ENCODE measurements around the gene MACROD2. TPM values are rescaled to one million over a fixed set of nuclear protein-coding genes. Genes with fewer than 3 reads are reported as not detected.

The MACROD2 gene
- total RNA-seq, 1 donor from 2014 or later: 0.13 TPM

- DNase-seq (ENCODE audit: low read depth in 2 of 2): no peak
Observed at GRCh38 chr20:14522595-14522994, 527.3 kb downstream of the MACROD2 start.

- no peak for DNase-seq (ENCODE audit: low read depth in 2 of 2)
Observed at GRCh38 chr20:14523090-14523489, 527.8 kb downstream of the MACROD2 start.

GRCh38 chr20:14525426-14525825 lies 530.1 kb downstream of the MACROD2 start:
- DNase-seq (ENCODE audit: low read depth in 2 of 2): no peak

GRCh38 chr20:14526891-14527290 lies 531.6 kb downstream of the MACROD2 start:
- DNase-seq (ENCODE audit: low read depth in 2 of 2): no peak

GRCh38 chr20:14531786-14532185 lies 536.5 kb downstream of the MACROD2 start:
- no peak for DNase-seq (ENCODE audit: low read depth in 2 of 2)

- no peak for DNase-seq (ENCODE audit: low read depth in 2 of 2)
Observed at GRCh38 chr20:14536738-14537137, 541.4 kb downstream of the MACROD2 start.

- DNase-seq (ENCODE audit: low read depth in 2 of 2): no peak
Observed at GRCh38 chr20:14538433-14538832, 543.1 kb downstream of the MACROD2 start.

GRCh38 chr20:14543040-14543439 lies 547.7 kb downstream of the MACROD2 start:
- DNase-seq (ENCODE audit: low read depth in 2 of 2): no peak

- DNase-seq (ENCODE audit: low read depth in 2 of 2): no peak
Observed at GRCh38 chr20:14544688-14545087, 549.4 kb downstream of the MACROD2 start.

GRCh38 chr20:14550655-14551054 lies 555.3 kb downstream of the MACROD2 start:
- DNase-seq (ENCODE audit: low read depth in 2 of 2): no peak

GRCh38 chr20:14553774-14554534 lies 558.6 kb downstream of the MACROD2 start:
- no peak for DNase-seq (ENCODE audit: low read depth in 2 of 2)

- DNase-seq (ENCODE audit: low read depth in 2 of 2): no peak
Observed at GRCh38 chr20:14555676-14556075, 560.4 kb downstream of the MACROD2 start.

- DNase-seq (ENCODE audit: low read depth in 2 of 2): no peak
Observed at GRCh38 chr20:14556206-14556605, 560.9 kb downstream of the MACROD2 start.

GRCh38 chr20:14559612-14560011 lies 564.3 kb downstream of the MACROD2 start:
- no peak for DNase-seq (ENCODE audit: low read depth in 2 of 2)

- no peak for DNase-seq (ENCODE audit: low read depth in 2 of 2)
Observed at GRCh38 chr20:14561741-14562221, 566.5 kb downstream of the MACROD2 start.

GRCh38 chr20:14562981-14563380 lies 567.7 kb downstream of the MACROD2 start:
- DNase-seq (ENCODE audit: low read depth in 2 of 2): no peak

- DNase-seq (ENCODE audit: low read depth in 2 of 2): no peak
Observed at GRCh38 chr20:14566505-14566904, 571.2 kb downstream of the MACROD2 start.

- DNase-seq (ENCODE audit: low read depth in 2 of 2): no peak
Observed at GRCh38 chr20:14568225-14568624, 572.9 kb downstream of the MACROD2 start.

GRCh38 chr20:14568701-14569100 lies 573.4 kb downstream of the MACROD2 start:
- no peak for DNase-seq (ENCODE audit: low read depth in 2 of 2)

GRCh38 chr20:14569641-14570040 lies 574.3 kb downstream of the MACROD2 start:
- no peak for DNase-seq (ENCODE audit: low read depth in 2 of 2)

GRCh38 chr20:14570811-14571210 lies 575.5 kb downstream of the MACROD2 start:
- no peak for DNase-seq (ENCODE audit: low read depth in 2 of 2)

- DNase-seq (ENCODE audit: low read depth in 2 of 2): no peak
Observed at GRCh38 chr20:14573676-14574075, 578.4 kb downstream of the MACROD2 start.

GRCh38 chr20:14576196-14576877 lies 581.0 kb downstream of the MACROD2 start:
- DNase-seq (ENCODE audit: low read depth in 2 of 2): no peak
